VCaP (cell line): ENCODE data around the gene ZMIZ1.

Experiments
- H3K27ac ChIP-seq: fragments of 450-650 bp; 2 replicates; pipeline ENCODE4 v1.5.1; 2017
- TF ChIP-seq, protein P1 (sequence below): fragments of 450-650 bp; conservative IDR thresholded peaks from 2 replicates; pipeline ENCODE4 v1.5.1; 2017; ENCODE audit warnings: mild to moderate bottlenecking, moderate library complexity

ZMIZ1 gene

DNA sequence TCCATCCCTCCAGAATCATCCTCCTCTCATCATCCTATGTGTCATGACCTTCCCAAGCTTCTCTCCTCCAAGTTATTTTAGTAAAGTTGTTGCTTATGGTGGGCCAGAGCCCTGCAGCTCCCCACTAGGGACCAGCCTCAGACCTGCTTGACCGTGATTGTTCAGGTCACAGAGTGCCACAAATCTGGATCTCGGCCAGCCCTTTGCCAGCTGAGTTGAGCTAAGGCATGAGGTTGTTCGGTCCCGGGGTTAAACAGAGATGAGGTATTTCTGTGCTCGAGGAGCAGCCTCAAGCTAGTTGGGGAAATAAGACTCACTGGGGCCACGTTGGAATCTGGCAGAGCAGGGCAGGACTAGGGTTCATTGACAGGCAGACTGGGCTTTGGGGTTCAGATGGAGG, 212.2 kb downstream of the ZMIZ1 start:
- no peak overlapping the region for H3K27ac ChIP-seq
- TF ChIP-seq, protein P1, sequence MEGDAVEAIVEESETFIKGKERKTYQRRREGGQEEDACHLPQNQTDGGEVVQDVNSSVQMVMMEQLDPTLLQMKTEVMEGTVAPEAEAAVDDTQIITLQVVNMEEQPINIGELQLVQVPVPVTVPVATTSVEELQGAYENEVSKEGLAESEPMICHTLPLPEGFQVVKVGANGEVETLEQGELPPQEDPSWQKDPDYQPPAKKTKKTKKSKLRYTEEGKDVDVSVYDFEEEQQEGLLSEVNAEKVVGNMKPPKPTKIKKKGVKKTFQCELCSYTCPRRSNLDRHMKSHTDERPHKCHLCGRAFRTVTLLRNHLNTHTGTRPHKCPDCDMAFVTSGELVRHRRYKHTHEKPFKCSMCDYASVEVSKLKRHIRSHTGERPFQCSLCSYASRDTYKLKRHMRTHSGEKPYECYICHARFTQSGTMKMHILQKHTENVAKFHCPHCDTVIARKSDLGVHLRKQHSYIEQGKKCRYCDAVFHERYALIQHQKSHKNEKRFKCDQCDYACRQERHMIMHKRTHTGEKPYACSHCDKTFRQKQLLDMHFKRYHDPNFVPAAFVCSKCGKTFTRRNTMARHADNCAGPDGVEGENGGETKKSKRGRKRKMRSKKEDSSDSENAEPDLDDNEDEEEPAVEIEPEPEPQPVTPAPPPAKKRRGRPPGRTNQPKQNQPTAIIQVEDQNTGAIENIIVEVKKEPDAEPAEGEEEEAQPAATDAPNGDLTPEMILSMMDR = no peak

DNA sequence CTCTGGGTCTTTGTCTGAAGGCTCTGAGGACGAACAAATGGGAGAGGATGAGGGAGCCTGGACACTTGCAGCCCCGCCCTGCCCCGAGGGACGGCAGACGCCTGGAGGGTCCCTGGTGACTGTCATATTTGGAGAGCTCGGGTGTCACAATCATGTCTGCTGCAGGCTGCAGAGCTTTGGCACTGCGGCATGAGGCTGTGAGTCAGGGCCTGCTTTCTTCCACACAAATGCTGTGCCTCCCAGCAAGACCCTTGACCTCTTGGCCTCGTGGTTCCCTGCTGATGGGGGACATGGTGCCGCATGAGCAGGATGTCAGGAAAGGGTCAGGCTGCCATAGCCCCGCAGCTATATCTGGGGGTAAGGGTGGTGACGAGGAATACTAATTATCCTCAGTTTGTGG, 213.6 kb downstream of the ZMIZ1 start:
- no peak overlapping the region for H3K27ac ChIP-seq
- TF ChIP-seq, protein P1 = no peak

DNA sequence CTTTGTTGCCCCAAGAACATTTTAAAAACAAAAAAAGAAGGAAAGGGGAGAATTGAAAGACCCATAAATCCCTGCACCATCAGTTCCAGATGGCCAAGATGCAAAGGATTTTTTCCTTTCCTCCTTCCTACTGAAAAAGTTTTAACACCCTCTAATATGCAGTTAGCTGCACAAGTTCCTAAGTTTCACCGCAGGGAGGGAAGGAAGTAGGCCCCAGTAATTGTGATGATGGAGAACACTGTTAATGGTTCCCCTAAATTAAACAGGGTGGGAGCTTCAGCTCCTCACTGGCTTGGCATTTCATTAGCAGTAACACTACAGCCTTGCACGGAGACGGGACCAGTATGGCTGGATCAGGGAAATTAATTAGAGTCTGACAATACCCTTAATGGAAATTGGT, 214.8 kb downstream of the ZMIZ1 start:
- no peak overlapping the region for H3K27ac ChIP-seq
- TF ChIP-seq, protein P1 = no peak

DNA sequence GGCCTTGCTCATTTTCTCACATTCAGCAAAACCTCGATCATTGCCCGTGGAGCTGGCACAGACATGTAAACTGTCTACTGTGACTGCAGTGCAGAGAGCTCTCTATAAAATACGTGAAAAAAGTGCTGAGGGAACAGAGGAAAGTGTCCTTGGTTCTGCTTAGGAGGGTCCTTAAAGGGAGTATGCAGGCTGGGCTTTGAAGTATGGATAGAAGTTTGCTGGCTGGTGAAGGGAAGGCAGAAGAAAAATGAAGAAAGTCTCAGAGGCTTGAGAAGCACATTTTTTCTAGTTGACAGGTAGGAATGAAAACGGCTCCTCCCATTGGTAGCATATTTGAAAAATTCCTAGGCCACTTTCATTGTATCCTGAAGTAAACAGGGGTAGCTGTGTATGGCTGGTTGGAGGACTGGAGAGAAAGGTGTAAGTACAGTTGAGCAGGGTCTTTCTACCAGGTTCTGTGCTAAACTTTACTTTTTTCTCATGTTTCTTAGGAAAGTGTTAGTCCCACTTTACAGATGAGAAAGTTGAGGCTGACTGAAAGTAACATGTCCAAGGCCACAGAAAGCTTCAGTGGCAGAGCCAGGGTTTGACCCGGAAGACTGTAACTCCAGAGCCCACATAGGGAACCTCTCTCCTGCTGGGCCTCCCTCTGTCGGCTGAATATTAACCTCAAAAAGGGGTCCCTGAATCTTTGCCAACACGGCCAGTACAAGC, 215.5 kb downstream of the ZMIZ1 start:
- no peak overlapping the region for H3K27ac ChIP-seq
- TF ChIP-seq, protein P1 = no peak

DNA sequence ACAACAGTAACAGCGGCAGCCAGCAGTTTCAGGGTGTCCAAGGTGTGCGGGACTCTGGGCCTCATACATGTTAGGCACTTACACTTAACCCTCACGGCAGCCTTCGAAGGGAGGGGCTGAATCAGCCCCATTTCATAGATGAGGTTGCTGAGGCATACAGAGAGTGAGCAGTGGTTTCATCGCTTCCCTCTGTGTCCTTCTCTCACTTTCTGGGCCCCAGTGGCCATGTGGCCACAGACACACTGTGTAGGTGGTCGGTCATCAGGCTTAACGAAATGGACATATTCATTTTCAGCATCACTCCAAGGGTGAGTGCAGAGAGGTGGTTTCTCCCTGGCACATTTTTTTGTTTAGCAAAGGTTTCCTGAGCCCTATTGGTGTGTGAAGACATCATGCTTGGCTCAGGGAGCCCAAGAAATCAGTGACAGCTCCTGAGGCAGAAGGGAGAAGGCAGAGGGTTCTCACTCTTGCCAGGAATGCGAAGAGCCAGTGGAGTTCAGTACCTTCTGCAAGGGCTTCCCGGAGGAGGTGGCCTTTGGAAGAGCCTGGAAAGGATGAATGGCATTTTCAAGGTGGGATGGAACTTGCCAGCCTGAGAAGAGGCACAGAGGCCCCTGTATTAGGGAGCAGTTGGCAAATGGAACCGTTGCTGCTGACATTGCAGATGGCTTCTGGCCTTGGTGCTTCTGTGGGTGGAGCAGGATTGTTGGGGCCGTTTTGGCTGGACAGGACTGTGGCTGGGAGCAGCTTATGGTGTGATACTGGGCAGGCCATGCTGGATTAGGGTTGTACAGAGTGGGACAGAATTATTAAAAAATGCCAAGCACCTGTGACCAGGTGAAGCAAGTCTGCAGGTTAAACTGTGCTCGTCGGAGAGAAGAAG, 216.8 kb downstream of the ZMIZ1 start:
- no peak overlapping the region for H3K27ac ChIP-seq
- TF ChIP-seq, protein P1 = no peak

DNA sequence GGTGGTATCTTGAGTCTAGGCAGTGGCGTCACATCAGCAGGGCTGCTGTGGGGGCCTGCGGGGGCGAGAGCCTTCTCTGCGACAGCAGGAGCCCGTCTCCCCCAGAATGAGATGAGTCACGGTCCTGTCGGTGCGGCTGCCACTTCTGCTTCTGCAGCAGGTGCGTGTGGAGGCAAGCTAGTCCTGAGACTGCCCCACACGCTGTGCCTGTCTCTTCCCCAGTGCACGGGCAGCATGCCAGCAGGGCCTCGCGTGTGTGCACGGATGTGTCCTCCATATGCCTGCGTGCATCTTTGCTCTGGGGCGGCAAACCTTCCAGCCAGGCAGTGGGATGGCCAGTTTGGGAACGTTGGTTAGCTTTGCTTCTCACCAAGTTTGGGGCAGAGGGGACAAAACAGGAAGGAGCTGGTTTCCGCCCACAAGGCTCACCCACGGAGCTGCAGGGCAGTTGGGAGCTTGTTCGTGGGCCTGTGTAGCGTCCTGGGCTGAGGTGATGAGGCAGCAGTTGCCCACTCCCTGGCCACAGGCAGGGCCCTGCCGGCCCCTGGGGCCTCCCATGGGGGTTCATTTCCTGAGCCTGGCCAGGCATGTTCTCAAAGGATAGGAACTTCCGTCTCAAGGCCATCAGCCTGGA, 217.7 kb downstream of the ZMIZ1 start:
- no peak overlapping the region for H3K27ac ChIP-seq
- TF ChIP-seq, protein P1 = no peak

DNA sequence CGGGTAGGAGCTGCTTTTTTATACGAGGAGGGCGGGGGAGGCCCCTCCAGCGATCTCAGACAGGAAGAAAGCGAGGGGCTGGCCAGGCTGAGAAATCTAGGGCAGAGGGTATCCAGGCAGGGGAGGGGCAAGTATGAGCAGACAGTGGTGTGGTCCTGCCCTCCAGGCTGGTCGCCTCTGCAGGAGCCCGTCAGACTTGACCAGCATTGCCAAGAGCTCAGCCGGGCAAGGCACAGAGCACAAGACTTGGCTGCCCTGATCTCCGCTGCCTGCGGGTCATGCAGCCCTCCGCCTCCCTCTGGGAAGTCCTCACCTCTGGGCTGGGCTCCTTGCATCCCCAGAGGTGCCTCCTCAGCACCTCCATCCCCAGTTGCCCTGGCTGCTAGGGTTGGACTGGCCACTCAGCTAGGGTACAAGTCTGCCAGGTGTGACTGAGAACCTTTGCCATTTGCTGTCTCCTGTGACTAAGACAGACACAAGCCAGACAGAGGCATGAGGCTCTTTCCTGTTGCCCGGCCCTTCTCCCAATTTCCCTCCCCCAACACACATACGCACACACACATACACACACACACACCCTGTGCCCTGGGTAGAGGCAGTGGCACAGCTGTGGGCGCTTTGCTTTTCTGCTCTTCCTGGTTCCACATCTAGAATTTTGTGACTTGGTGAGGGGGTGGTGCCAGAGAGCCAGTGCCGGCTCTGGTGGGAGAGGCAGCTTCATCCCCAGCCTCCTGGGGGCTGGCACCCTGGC, 219.4 kb downstream of the ZMIZ1 start:
- TF ChIP-seq, protein P1 = no peak
- H3K27ac ChIP-seq = no peak overlapping the region
